ENCODE results near the gene CARD8.
"Not testable (repeated sequence)": the region's sequence is repeated elsewhere in the genome, so short reads cannot be mapped to it uniquely, and the experiment has no call there.

Gene CARD8

DNA sequence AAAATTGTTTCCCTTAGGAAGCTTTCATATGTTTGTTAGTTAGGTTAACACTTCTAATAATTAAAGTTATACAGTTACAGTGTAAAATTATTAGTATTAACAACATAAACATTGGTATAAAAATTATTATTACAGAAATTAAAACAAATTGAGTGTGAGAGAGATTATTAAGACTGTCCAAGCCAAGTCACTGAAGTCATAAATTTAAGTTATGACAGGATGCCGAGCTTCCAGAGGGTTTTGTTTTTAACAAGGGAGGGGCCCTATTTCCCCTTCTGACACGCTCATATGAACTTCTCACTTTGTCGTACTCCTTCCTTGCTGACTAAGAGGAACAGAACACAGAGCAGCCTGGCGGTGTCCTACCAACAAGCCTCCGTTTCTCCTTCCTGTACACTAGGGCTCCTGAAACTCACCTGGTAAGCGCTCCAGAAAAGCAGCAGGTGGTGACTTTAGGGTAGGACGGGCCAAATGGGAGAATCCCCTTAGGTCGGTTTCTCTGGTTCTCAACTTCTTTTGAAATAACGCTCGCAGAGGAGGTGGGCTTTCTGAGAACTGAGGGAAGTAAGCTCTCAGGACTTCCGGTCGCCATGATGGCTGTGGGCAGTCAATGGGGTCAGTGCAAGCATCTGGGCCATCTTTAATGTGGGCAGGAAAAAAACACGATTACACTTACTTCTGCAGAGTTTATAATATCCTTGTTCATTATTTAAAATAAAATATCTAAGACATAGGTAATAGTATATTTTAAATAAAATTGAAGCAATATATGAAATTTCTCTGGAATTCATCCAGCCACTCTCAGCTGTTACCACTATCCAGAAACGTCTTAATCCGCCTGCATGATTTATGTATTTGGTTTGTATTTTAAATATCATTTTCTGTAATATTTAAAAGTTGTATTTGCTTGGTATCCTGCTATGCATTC lies at the start of gene CARD8:
CARD8 (minus strand) TSS at position 537 of the 928 bp plus-strand sequence. CDS start 14,892 bp downstream, outside the sequence.
- Mint-ChIP-seq H3K9me3 (no peaks in the 10 kb centered on the region), H3K27me3 (no peaks in the 10 kb centered on the region), H3K27ac (peak within 1 kb of the TSS; percentile 99), H3K36me3 (peaks cover 9% of the 10 kb centered on the region), H3K4me1 (peaks cover 48% of the 10 kb centered on the region), H3K4me3 (peak within 1 kb of the TSS; percentile 92)
- ATAC-seq: peak; percentile 96

DNA sequence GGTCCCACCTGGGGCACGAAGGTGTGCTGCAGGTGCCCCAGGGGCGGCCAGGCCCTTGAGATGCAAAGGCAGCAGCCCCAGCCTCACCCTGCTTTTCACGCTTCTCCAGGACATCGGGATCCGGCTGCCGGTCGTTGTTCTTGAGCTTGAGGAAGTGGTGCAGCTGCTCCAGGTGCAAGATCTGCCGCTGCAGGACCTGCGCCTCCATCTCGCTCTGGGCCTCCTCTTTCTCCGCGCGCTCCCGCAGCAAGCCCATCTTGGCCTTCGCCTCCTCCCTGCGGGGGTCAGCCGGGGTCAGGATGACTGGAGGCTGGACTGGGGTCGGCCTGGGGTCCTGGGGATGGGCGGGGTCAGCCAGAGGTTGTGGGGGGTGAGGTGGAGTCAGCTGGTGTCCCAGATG lies 48.2 kb upstream of the CARD8 start:
- peak; percentile 36 for ATAC-seq
- Mint-ChIP-seq H3K27me3 (no peaks in the 10 kb centered on the region), H3K27ac (no peak overlapping the region), H3K9me3 (no peaks in the 10 kb centered on the region), H3K36me3 (no peaks in the 10 kb centered on the region), H3K4me3 (no peak overlapping the region), H3K4me1 (no peaks in the 10 kb centered on the region)

GRCh38 chr19:48303367-48303766 lies 47.7 kb upstream of the CARD8 start:
- no peaks in the 10 kb centered on the region for H3K4me1 Mint-ChIP-seq
- no peak overlapping the region for H3K4me3 Mint-ChIP-seq
- H3K27ac Mint-ChIP-seq: no peak overlapping the region
- peak; percentile 43 for ATAC-seq
- no peaks in the 10 kb centered on the region for H3K36me3 Mint-ChIP-seq
- H3K9me3 Mint-ChIP-seq: no peaks in the 10 kb centered on the region
- H3K27me3 Mint-ChIP-seq: no peaks in the 10 kb centered on the region

GRCh38 chr19:48302600-48302959 lies 46.9 kb upstream of the CARD8 start:
- H3K27ac Mint-ChIP-seq: no peak overlapping the region
- no peak for ATAC-seq
- H3K4me3 Mint-ChIP-seq: no peak overlapping the region
- no peaks in the 10 kb centered on the region for H3K9me3 Mint-ChIP-seq
- H3K36me3 Mint-ChIP-seq: no peaks in the 10 kb centered on the region
- H3K27me3 Mint-ChIP-seq: peaks cover 7% of the 10 kb centered on the region
- H3K4me1 Mint-ChIP-seq: no peaks in the 10 kb centered on the region

DNA sequence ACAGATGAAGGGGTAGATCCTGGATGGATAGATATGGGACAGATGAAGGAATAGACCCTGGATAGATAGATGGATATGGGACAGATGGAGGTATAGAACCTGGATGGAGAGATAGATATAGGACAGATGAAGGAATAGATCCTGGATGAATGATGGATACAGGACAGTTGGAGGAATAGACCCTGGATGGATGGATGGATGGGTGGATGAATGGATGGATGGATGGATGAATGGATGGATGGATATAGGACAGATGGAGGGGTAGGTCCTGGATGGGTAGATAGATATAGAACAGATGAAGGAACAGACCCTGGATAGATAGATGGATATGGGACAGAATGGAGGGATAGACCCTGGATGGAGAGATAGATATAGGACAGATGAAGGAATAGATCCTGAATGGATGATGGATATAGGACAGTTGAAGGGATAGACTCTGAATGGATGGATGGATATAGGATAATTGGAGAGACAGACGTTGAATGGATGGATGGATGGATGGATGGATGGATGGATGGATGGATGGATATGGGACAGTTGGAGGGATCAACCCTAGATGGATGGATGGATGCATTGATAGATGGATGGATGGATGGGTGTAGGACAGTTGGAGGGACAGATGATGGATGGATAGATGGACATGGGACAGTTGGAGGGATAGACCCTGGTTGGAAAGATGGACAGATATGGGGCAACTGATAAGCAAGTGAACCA lies 46.3 kb upstream of the CARD8 start:
- Mint-ChIP-seq H3K27ac (no peak overlapping the region), H3K9me3 (no peaks in the 10 kb centered on the region), H3K4me1 (no peaks in the 10 kb centered on the region), H3K27me3 (peaks cover 9% of the 10 kb centered on the region), H3K4me3 (no peak overlapping the region), H3K36me3 (no peaks in the 10 kb centered on the region)
- no peak for ATAC-seq

GRCh38 chr19:48297975-48298374 lies 42.3 kb upstream of the CARD8 start:
- no peaks in the 10 kb centered on the region for H3K4me1 Mint-ChIP-seq
- H3K27ac Mint-ChIP-seq: no peak overlapping the region

DNA sequence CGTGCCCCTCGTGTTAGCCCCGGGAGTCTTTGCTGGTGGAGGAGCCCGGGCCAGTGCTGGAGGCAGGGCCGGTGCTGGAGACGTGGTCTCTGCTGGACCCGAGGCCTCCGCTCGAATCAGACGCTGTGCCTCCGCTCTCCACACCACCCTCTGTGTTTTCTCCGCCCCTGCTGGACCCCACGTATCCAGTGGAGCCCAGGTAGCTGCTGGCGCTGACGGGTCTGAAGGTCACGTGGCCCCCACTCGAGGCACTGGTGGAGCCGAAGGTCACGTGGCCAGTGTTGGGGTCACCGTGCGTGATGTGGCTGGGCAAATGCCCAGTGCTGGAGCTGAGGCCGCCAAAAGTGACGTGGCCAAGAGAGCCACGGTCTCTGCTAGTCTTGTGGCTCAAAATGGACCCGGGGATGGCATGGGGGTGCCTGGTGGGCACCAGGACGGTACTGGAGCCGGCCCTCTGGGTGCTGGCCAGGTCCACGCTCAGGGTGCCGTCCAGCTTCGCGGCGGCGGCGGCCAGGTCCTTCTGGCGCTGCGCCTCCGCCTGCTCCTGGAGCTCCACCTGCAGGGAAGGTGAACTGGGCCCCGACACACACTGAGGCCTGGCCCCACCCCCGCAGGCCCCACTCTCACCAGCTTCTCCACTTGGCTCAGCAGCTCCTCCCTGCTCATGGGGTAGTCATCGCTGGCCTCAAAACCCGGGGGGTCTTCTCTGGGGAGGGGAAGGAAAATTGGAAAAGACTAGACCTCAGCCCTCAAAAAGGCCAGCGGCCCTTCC lies 41.4 kb upstream of the CARD8 start:
- no peaks in the 10 kb centered on the region for H3K9me3 Mint-ChIP-seq
- H3K4me3 Mint-ChIP-seq: no peak overlapping the region
- H3K27ac Mint-ChIP-seq: no peak overlapping the region
- no peak for ATAC-seq
- no peaks in the 10 kb centered on the region for H3K4me1 Mint-ChIP-seq
- peaks cover 42% of the 10 kb centered on the region for H3K27me3 Mint-ChIP-seq
- no peaks in the 10 kb centered on the region for H3K36me3 Mint-ChIP-seq

More at GRCh38 chr19:48297975-48298374, 42.3 kb upstream of the CARD8 start:
- Mint-ChIP-seq H3K36me3 (no peaks in the 10 kb centered on the region), H3K9me3 (no peaks in the 10 kb centered on the region), H3K27me3 (peaks cover 39% of the 10 kb centered on the region), H3K4me3 (no peak overlapping the region)
- ATAC-seq: no peak

DNA sequence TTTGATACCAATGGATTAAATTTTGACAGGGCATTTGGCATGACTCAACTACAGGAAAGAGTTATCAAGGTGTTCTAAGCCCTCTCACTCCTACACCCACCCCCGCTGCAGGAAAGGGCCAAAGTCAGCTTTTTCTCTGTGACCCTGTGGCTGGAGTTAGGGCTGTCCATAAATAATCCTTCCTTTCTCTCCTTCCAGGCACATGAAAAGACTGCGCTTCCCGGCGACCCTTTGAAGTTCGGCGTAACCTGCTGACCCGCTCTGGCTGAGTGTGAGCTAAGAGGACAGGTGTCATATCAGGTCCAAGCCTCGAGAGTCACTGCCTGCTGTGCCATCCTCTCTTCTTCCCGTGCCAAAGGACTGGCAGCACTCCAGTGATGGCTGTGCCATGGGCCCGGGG lies 39.7 kb upstream of the CARD8 start:
- Mint-ChIP-seq H3K4me3 (no peak overlapping the region), H3K27ac (no peak overlapping the region), H3K9me3 (no peaks in the 10 kb centered on the region), H3K36me3 (no peaks in the 10 kb centered on the region), H3K4me1 (peaks cover 8% of the 10 kb centered on the region), H3K27me3 (peaks cover 42% of the 10 kb centered on the region)
- ATAC-seq: no peak

GRCh38 chr19:48292798-48293197 lies 37.1 kb upstream of the CARD8 start:
- Mint-ChIP-seq H3K9me3 (no peaks in the 10 kb centered on the region), H3K4me3 (no peak overlapping the region), H3K4me1 (peaks cover 8% of the 10 kb centered on the region), H3K27me3 (peaks cover 37% of the 10 kb centered on the region), H3K27ac (no peak overlapping the region), H3K36me3 (no peaks in the 10 kb centered on the region)
- ATAC-seq: no peak

DNA sequence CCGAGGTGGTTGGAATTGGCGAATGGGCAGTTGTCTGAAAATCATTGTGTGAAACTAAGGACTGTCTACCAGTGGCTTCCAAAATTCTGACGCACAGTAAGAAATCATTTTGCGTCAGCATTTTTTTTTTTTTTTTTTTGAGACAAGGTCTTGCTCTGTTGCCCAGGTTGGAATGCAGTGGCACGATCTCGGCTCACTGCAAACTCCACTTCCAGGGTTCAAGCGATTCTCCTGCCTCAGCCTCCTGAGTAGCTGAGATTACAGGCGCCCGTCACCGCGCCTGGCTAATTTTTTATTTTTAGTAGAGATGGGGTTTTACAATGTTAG lies 35.7 kb upstream of the CARD8 start:
- not testable (repeated sequence) for H3K27ac Mint-ChIP-seq, H3K9me3 Mint-ChIP-seq, ATAC-seq, H3K36me3 Mint-ChIP-seq, H3K4me1 Mint-ChIP-seq
- Mint-ChIP-seq H3K4me3 (peak overlapping the region; percentile 71), H3K27me3 (peaks cover 28% of the 10 kb centered on the region)

DNA sequence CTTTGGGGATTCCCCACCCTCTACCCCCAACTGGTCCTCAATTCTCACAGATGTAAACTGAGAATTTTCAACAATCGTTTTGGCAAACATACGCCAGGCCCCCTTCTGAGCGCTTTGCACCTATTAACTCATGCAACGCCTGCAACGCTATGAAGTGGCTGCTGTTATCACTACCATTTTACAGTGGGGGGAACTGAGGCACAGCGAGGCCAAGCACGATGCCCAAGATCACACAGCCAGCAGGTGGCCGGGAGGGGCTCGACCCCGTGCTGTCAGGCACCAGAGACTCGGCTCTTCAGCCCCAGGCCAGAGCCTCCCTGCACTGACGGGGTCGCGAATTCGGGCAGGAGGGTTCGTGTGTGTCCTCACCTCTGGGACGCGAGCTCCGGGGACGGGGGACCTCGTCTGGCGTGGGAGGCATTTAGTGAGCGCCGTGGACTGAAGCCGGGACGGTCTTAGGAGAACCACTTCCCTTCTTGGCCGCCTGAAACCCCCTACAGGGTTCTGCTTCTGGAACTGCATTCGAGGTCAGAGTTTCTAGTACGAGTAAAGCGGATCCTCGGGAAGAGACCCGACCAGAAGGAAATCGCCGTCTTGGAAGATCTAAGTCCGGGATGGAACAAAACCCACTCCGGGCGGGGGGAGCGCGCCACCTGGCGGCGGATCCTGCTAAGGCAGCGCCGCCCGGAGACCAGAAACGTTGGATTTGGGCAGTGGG lies 35.2 kb upstream of the CARD8 start:
- no peaks in the 10 kb centered on the region for H3K9me3 Mint-ChIP-seq
- peak; percentile 65 for ATAC-seq
- H3K4me1 Mint-ChIP-seq: peaks cover 8% of the 10 kb centered on the region
- peaks cover 22% of the 10 kb centered on the region for H3K27me3 Mint-ChIP-seq
- H3K27ac Mint-ChIP-seq: no peak overlapping the region
- H3K4me3 Mint-ChIP-seq: peak overlapping the region; percentile 71
- H3K36me3 Mint-ChIP-seq: peaks cover 9% of the 10 kb centered on the region

GRCh38 chr19:48290401-48290770 lies 34.7 kb upstream of the CARD8 start:
- Mint-ChIP-seq H3K4me3 (no peak overlapping the region), H3K27ac (no peak overlapping the region)
- ATAC-seq: no peak

DNA sequence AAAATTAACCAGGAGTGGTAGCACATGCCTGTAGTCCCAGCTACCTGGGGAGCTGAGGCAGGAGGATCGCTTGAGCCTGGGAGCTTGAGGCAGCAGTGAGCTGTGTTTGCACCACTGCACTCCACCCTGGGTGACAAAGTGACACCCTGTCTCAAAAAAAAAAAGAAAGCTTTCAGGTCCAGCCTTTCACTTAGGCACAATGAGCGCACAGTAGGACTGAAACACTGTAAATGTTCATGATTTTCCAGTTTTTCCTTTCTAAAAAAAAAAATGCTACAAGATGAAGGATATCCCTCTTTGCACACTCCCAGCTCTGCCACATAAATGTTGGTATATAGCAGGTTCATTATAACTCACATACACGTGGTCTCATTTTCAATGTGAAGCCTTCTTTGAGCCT lies 32.0 kb upstream of the CARD8 start:
- no peaks in the 10 kb centered on the region for H3K9me3 Mint-ChIP-seq
- H3K27ac Mint-ChIP-seq: no peak overlapping the region
- no peak overlapping the region for H3K4me3 Mint-ChIP-seq
- no peak for ATAC-seq
- H3K36me3 Mint-ChIP-seq: peaks cover 16% of the 10 kb centered on the region
- H3K4me1 Mint-ChIP-seq: peaks cover 8% of the 10 kb centered on the region
- peaks cover under 1% of the 10 kb centered on the region for H3K27me3 Mint-ChIP-seq

More at GRCh38 chr19:48290401-48290770, 34.7 kb upstream of the CARD8 start:
- peaks cover 17% of the 10 kb centered on the region for H3K27me3 Mint-ChIP-seq
- H3K9me3 Mint-ChIP-seq: no peaks in the 10 kb centered on the region
- H3K4me1 Mint-ChIP-seq: peaks cover 8% of the 10 kb centered on the region
- H3K36me3 Mint-ChIP-seq: peaks cover 10% of the 10 kb centered on the region

DNA sequence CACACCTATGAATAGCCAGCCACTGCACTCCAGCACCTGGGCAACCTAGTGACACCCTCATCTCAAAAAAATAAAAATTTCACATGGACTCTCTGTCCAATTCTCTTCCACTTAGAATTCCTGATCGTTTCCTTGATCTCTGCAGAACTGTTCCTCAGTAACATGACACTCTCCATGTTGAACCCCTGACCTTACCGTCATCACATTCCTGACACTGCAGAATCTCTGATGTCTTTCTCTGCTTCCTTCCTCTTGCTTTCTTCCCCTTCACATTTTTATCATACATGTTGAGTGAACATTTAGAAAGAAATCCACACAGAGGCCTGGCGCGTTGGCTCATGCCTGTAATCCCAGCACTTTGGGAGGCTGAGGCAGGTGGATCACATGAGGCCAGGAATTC lies 29.2 kb upstream of the CARD8 start:
- Mint-ChIP-seq H3K4me1 (no peaks in the 10 kb centered on the region), H3K9me3 (no peaks in the 10 kb centered on the region), H3K36me3 (peaks cover 16% of the 10 kb centered on the region), H3K4me3 (no peak overlapping the region), H3K27me3 (no peaks in the 10 kb centered on the region), H3K27ac (no peak overlapping the region)
- no peak for ATAC-seq

DNA sequence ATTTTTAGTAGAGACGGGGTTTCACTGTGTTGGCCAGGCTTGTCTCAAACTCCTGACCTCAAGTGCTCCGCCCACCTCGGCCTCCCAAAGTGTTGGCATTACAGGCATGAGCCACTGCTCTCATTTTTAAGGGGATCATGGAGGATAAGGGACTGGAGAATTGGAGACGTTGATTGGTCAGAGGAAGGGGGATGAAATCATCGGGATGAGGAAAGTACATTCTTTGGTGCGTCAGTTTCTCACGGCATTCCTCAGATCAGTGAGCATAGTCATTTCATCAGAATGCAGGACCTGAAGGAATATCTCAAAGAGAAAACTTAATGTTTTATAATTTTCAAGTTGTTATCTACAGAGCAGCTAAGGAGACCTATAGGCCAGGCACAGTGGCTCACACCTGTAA lies 28.2 kb upstream of the CARD8 start:
- no peak for ATAC-seq
- H3K27me3 Mint-ChIP-seq: no peaks in the 10 kb centered on the region
- no peak overlapping the region for H3K27ac Mint-ChIP-seq
- no peaks in the 10 kb centered on the region for H3K4me1 Mint-ChIP-seq
- H3K9me3 Mint-ChIP-seq: no peaks in the 10 kb centered on the region
- peaks cover 16% of the 10 kb centered on the region for H3K36me3 Mint-ChIP-seq
- no peak overlapping the region for H3K4me3 Mint-ChIP-seq

Data from stimulated activated memory B cell treated with anti-CD40 and anti-IgM and Interleukin-4, amounts not matched to agents 10 μg/mL and 1 μg/mL and 100 μg/mL, for 72 hours (primary cell).